Purkinje cell (primary cell): ENCODE data around the gene PANK2. TPM values are rescaled to one million over a fixed set of nuclear protein-coding genes. Genes with fewer than 3 reads are reported as not detected.

ENCODE experiments used
- polyA plus RNA-seq: library from polyadenylated mRNA; unstranded; fragments of >200 nt; fragmentation: Nextera tagmentation; gene quantifications from 2 replicates; pipeline ENCODE4 v1.2.1, GENCODE V29; 2014

The PANK2 gene
- polyA plus RNA-seq, result 25.8 and 49.7 TPM in 2 replicates

DNA sequence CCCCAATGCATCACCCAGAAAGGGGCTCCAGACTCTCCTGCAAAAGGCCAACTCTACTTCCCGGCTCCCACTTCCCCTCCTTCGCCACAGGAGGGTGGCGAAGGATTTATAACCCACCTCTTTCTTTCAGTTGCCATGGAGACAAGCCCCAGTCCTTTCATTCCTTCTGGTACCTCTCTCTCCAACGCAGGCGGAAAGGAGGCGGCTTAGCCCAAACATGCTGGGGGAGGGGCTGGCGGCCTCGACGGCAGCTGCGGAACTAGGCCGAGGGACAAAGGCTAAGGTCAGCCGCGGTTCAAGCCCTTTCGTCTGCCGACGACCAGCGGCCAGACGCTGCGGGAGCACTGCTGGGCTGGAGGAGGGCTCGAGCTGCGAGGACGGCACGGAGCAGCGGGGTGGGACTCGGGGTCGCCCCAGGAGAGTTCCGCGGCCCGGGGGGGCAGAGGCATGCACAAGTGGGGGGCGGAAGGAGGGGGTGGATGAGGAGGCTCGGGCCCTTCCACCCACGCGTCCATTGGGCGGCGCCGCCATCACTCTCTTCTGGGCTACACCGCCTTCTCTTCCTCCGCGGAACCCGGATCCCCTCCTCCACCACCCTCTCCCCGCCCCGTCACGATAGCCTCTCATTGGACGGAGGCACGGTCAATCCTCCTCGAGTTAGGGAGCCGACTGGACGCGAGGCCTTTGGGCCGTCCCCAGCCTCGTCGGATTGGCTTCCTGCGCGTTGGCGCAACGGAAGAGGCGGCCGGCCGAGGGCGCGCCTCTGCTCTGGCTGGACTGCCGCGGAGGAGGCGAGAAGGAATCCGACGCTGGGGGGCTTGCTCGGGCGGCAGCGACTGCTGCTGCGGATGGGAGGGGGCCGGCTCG is at the start of gene PANK2:
Gene PANK2 (plus strand): TSS at position 766 of the 867 bp plus-strand sequence.

DNA sequence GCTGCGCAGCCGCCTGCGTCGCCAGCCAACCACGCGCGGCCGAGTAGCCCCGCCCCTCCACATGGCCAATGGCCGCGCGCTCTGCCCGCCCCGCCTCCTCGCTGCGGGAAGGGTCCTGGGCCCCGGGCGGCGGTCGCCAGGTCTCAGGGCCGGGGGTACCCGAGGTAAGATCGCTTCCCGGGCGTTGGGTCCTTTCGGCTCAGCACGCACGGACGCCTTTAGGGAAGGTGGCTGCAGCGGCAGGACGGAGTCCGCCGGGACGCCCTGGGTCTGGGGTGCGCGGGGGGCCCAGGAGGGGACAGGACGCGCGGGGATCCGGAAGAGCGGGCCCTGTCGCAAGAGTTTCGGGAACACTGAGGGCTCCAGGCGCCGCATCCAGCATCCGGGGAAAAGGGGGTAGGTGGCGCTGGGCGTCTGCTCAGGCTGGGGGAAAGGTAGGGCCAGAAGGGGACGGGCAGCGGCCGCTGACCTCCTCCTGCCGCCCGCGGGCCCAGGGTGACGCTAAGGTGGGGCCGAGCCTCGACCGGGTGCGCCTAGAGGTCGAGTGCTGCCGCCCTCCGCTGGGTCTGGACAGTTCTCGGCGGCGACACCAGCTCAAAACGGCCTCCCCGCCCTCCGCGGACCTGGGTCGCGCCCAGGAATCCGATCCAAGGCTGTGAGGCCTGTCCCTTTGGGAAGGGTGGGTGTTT is 42.3 kb upstream of the PANK2 start, which contains the start of gene MAVS:
Gene MAVS (plus strand): TSS at position 95 of the 689 bp plus-strand sequence. CDS start 7,791 bp downstream, outside the sequence.

Other genes with a start within 250 kb of the PANK2 start
- not detected in 2 replicates for gene GFRA4, start 226.0 kb upstream of the PANK2 start, polyA plus RNA-seq
- 1.1 TPM in 1 of 2 replicates, not detected in the other for gene ADAM33, start 207.4 kb upstream of the PANK2 start, polyA plus RNA-seq
- gene SIGLEC1, start 176.8 kb upstream of the PANK2 start, polyA plus RNA-seq, result not detected in 2 replicates
- gene HSPA12B, start 156.7 kb upstream of the PANK2 start, polyA plus RNA-seq, result 0.35 TPM in 1 of 2 replicates, not detected in the other
- 18.4 and 20.6 TPM in 2 replicates for gene ADISSP, start 121.6 kb upstream of the PANK2 start, polyA plus RNA-seq
- gene SPEF1, start 107.9 kb upstream of the PANK2 start, polyA plus RNA-seq, result 0.20 TPM in 1 of 2 replicates, not detected in the other
- 0.35 and 1.9 TPM in 2 replicates for gene CENPB, start 102.6 kb upstream of the PANK2 start, polyA plus RNA-seq
- 3.3 and 3.7 TPM in 2 replicates for gene CDC25B, start 93.1 kb upstream of the PANK2 start, polyA plus RNA-seq
- 3.6 and 9.7 TPM in 2 replicates for gene AP5S1, start 68.8 kb upstream of the PANK2 start, polyA plus RNA-seq
- 0.88 and 1.1 TPM in 2 replicates for gene MAVS, start 42.6 kb upstream of the PANK2 start, polyA plus RNA-seq
- 5.0 and 5.7 TPM in 2 replicates for gene RNF24, start 126.2 kb downstream of the PANK2 start, polyA plus RNA-seq